Neural progenitor cell (in vitro differentiated cells): Measurements from ENCODE around the gene TCEA3. TPM values are rescaled to one million over a fixed set of nuclear protein-coding genes. Genes with fewer than 3 reads are reported as not detected.

Experiments used
- DNase-seq: peaks from one replicate; pipeline ENCODE4 v3.0.0-alpha.2; 2016; ENCODE audit warnings: low spot score
- H2AFZ ChIP-seq: fragments of 200-600 bp; sonication (generic); replicated peaks from 2 replicates; pipeline ENCODE4 v1.6.1; 2016; ENCODE audit warnings: antibody characterized with exemption
- H3F3A ChIP-seq: fragments of 200-600 bp; sonication (generic); 2 replicates; pipeline ENCODE4 v1.6.1; 2016; ENCODE audit warnings: antibody characterized with exemption, low read depth
- H3K27ac ChIP-seq: fragments of 200-600 bp; sonication (generic); 2 replicates; pipeline ENCODE4 v1.5.1; 2016; ENCODE audit warnings: mild to moderate bottlenecking
- H3K27me3 ChIP-seq: fragments of 200-600 bp; sonication (generic); 2 replicates; pipeline ENCODE4 v1.6.1; 2016; ENCODE audit warnings: mild to moderate bottlenecking, moderate library complexity
- H3K36me3 ChIP-seq: fragments of 200-600 bp; sonication (generic); 2 replicates; pipeline ENCODE4 v1.5.1; 2016
- H3K4me1 ChIP-seq: fragments of 200-600 bp; sonication (generic); 2 replicates; pipeline ENCODE4 v1.6.1; 2016; ENCODE audit warnings: mixed run types
- H3K4me2 ChIP-seq: fragments of 200-600 bp; sonication (generic); 2 replicates; pipeline ENCODE4 v1.6.1; 2016
- H3K4me3 ChIP-seq: fragments of 200-600 bp; sonication (generic); 2 replicates; pipeline ENCODE4 v1.5.1; 2016
- H3K79me2 ChIP-seq: fragments of 200-600 bp; sonication (generic); 2 replicates; pipeline ENCODE4 v1.6.1; 2016; ENCODE audit warnings: low read depth
- H3K9ac ChIP-seq: fragments of 200-600 bp; sonication (generic); 2 replicates; pipeline ENCODE4 v1.6.1; 2016
- H3K9me3 ChIP-seq: fragments of 200-600 bp; sonication (generic); 2 replicates; pipeline ENCODE4 v1.5.1; 2016; ENCODE audit warnings: low read depth
- H4K20me1 ChIP-seq: fragments of 200-600 bp; sonication (generic); 2 replicates; pipeline ENCODE4 v1.6.1; 2016; ENCODE audit warnings: low read depth
- H3K27ac Mint-ChIP-seq: 3 replicates; pipeline ENCODE4 v1.8.0; 2021; ENCODE audit warnings: mixed read lengths
- H3K27me3 Mint-ChIP-seq: 2 replicates; pipeline ENCODE4 v1.8.0; 2022; ENCODE audit warnings: low read depth, mild to moderate bottlenecking, inconsistent platforms, moderate library complexity, mixed read lengths; ENCODE audit not compliant: insufficient read depth
- H3K36me3 Mint-ChIP-seq: 3 replicates; pipeline ENCODE4 v1.8.0; 2021; ENCODE audit warnings: mixed read lengths
- H3K4me1 Mint-ChIP-seq: 3 replicates; pipeline ENCODE4 v1.8.0; 2021; ENCODE audit warnings: mixed read lengths
- H3K4me3 Mint-ChIP-seq: 3 replicates; pipeline ENCODE4 v1.8.0; 2021; ENCODE audit warnings: mild to moderate bottlenecking, moderate library complexity, mixed read lengths
- H3K9me3 Mint-ChIP-seq: 3 replicates; pipeline ENCODE4 v1.8.0; 2020; ENCODE audit warnings: mixed read lengths
- EZH2 ChIP-seq: fragments of 200-600 bp; sonication (generic); IDR thresholded peaks from 2 replicates; pipeline ENCODE4 v1.6.1; 2017; ENCODE audit warnings: antibody characterized with exemption, mild to moderate bottlenecking, moderate library complexity
- EZH2phosphoT487 ChIP-seq: fragments of 200-600 bp; sonication (generic); IDR thresholded peaks from 2 replicates; pipeline ENCODE4 v1.6.1; 2017; ENCODE audit warnings: antibody characterized with exemption
- total RNA-seq: library from RNA; depleted of rRNA; stranded (reverse); fragments of >200 nt; gene quantifications from 2 replicates; pipeline ENCODE4 v1.2.3, GENCODE V29; 2015; ENCODE audit warnings: low replicate concordance
- TF ChIP-seq, protein P1 (sequence below): fragments of 200-600 bp; sonication (generic); IDR thresholded peaks from 2 replicates; pipeline ENCODE4 v1.5.1; 2017; ENCODE audit warnings: antibody characterized with exemption, mild to moderate bottlenecking

Gene TCEA3
- total RNA-seq, 1 donor from 2014 or later = 0.54 TPM

DNA sequence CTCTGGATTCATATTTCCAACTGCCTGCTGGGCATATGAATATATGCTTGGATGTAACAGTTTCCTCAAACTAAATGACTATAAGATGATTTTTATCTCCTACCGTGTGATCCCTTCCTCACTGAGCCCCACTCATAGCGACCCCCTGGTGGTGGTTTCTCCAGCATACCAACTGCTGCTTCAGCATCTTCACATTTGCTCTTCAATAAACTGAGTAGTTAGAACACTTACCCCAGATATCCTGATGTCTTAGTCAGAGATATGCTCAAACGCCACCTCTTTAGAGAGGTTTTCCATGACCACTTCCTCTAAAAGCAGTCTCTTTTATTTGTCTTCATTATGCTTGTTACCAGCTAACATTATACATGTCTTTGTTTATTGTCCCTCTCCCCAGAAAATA is 70.3 kb downstream of the TCEA3 start:
- Mint-ChIP-seq H3K9me3 (peaks cover 16% of the 10 kb centered on the region), H3K4me3 (no peak overlapping the region), H3K27ac (no peak overlapping the region), H3K36me3 (peaks cover 16% of the 10 kb centered on the region), H3K4me1 (peaks cover 19% of the 10 kb centered on the region), H3K27me3 (peaks cover 5% of the 10 kb centered on the region)
- Histone ChIP-seq H3F3A (peaks cover 14% of the 10 kb centered on the region), H4K20me1 (peaks cover 3% of the 10 kb centered on the region), H3K4me2 (no peak overlapping the region), H2AFZ (no peak overlapping the region), H3K9me3 (peaks cover 6% of the 10 kb centered on the region), H3K4me3 (no peak overlapping the region), H3K27me3 (peaks cover 100% of the 10 kb centered on the region), H3K36me3 (no peaks in the 10 kb centered on the region), H3K9ac (no peak overlapping the region), H3K4me1 (peaks cover 16% of the 10 kb centered on the region), H3K27ac (no peak overlapping the region), H3K79me2 (no peaks in the 10 kb centered on the region)
- no peak for DNase-seq
- TF ChIP-seq, protein P1, sequence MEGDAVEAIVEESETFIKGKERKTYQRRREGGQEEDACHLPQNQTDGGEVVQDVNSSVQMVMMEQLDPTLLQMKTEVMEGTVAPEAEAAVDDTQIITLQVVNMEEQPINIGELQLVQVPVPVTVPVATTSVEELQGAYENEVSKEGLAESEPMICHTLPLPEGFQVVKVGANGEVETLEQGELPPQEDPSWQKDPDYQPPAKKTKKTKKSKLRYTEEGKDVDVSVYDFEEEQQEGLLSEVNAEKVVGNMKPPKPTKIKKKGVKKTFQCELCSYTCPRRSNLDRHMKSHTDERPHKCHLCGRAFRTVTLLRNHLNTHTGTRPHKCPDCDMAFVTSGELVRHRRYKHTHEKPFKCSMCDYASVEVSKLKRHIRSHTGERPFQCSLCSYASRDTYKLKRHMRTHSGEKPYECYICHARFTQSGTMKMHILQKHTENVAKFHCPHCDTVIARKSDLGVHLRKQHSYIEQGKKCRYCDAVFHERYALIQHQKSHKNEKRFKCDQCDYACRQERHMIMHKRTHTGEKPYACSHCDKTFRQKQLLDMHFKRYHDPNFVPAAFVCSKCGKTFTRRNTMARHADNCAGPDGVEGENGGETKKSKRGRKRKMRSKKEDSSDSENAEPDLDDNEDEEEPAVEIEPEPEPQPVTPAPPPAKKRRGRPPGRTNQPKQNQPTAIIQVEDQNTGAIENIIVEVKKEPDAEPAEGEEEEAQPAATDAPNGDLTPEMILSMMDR = no peak
- no peak for TF ChIP-seq EZH2phosphoT487
- no peak for TF ChIP-seq EZH2

DNA sequence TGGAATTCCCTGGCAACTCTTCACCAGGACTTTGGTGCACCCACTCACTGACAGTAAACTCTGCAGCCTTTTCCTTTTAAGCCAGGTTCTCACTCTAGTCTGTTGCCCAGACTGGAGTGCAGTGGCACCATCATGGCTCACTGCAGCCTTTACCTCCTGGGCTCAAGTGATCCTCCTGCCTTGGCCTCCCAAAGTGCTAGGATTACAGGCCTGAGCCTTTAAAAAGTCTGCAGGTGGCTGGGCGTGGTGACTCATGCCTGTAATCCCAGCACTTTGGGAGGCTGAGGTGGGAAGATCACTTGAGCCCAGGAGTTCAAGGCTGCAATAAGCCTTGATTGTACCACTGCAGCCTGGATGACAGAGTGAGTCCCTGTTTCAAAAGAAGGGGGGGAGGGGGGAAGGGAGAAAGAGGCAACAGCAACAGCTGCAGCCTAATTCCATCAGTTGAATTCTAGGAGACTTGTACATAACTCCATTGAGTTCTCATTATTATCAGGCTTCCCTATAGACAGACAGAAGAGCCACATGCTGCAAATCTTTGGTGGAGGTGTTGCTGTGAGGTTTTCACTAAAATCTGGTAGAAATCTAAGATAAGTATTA is 72.4 kb downstream of the TCEA3 start:
- Mint-ChIP-seq H3K9me3 (peaks cover 7% of the 10 kb centered on the region), H3K27ac (no peak overlapping the region), H3K27me3 (peaks cover 5% of the 10 kb centered on the region), H3K4me1 (peaks cover 16% of the 10 kb centered on the region), H3K36me3 (peaks cover 6% of the 10 kb centered on the region), H3K4me3 (no peak overlapping the region)
- Histone ChIP-seq H3K36me3 (no peaks in the 10 kb centered on the region), H3K4me1 (peaks cover 15% of the 10 kb centered on the region), H3K9ac (no peak overlapping the region), H3K4me3 (no peak overlapping the region), H4K20me1 (peaks cover 3% of the 10 kb centered on the region), H3K79me2 (no peaks in the 10 kb centered on the region), H3K9me3 (no peaks in the 10 kb centered on the region), H3K4me2 (no peak overlapping the region), H3F3A (peaks cover 14% of the 10 kb centered on the region), H2AFZ (no peak overlapping the region), H3K27me3 (peaks cover 99% of the 10 kb centered on the region), H3K27ac (no peak overlapping the region)
- DNase-seq = no peak
- TF ChIP-seq EZH2phosphoT487 = no peak
- TF ChIP-seq EZH2 = no peak
- TF ChIP-seq, protein P1 = no peak

DNA sequence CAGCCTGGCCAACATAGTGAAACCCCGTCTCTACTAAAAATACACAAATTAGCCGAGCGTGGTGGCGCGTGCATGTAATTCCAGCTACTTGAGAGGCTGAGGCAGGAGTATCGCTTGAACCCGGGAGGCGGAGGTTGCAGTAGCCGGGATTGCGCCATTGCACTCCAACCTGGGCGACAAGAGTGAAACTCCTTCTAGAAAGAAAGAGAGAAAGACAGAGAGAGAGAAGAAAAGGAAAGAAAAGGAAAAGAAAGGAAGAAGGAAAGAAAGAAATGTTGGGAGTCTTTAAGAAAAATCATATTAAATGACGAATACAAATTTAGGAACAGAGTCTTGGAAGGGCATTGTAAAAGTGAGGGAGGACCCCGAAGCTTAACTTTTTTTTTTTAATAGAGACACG is 78.6 kb downstream of the TCEA3 start:
- no peaks in the 10 kb centered on the region for H3K36me3 ChIP-seq
- no peak for TF ChIP-seq EZH2
- TF ChIP-seq, protein P1 = no peak
- TF ChIP-seq EZH2phosphoT487 = no peak
- Mint-ChIP-seq H3K9me3 (peaks cover 9% of the 10 kb centered on the region), H3K4me3 (peak overlapping the region; percentile 42), H3K4me1 (peaks cover 25% of the 10 kb centered on the region), H3K36me3 (peaks cover 15% of the 10 kb centered on the region), H3K27ac (no peak overlapping the region), H3K27me3 (peaks cover 4% of the 10 kb centered on the region)
- H3K4me2 ChIP-seq = no peak overlapping the region
- peaks cover 27% of the 10 kb centered on the region for H4K20me1 ChIP-seq
- H3K9ac ChIP-seq = no peak overlapping the region
- no peak for DNase-seq
- no peak overlapping the region for H3K27ac ChIP-seq
- peaks cover 23% of the 10 kb centered on the region for H3F3A ChIP-seq
- peaks cover 25% of the 10 kb centered on the region for H3K4me1 ChIP-seq
- H2AFZ ChIP-seq = no peak overlapping the region
- peaks cover 32% of the 10 kb centered on the region for H3K79me2 ChIP-seq
- peaks cover 37% of the 10 kb centered on the region for H3K27me3 ChIP-seq
- no peak overlapping the region for H3K4me3 ChIP-seq
- no peaks in the 10 kb centered on the region for H3K9me3 ChIP-seq
